ENCODE measurements around the gene YY1.

DNA sequence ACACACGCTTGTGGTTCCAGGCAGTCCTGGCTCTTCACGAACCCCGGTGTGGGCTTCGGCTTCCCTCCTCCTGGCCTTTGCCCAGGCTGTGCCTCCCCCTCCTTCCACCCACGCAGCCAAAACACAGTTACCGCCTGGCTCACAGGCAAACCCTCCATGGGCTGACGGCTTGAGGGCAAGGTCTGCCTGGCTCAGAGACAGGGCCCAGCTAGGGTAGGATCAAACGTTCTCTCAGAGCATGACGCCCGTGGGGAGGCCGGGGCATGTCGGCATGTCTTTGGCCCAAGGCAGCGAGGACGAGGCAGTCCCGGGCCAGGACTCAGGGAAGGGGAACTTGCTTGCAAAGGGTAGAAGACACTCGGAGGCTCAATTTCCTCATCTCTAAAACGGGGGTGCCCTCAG is 86.3 kb downstream of the YY1 start:
- TF ChIP-seq, protein P1, sequence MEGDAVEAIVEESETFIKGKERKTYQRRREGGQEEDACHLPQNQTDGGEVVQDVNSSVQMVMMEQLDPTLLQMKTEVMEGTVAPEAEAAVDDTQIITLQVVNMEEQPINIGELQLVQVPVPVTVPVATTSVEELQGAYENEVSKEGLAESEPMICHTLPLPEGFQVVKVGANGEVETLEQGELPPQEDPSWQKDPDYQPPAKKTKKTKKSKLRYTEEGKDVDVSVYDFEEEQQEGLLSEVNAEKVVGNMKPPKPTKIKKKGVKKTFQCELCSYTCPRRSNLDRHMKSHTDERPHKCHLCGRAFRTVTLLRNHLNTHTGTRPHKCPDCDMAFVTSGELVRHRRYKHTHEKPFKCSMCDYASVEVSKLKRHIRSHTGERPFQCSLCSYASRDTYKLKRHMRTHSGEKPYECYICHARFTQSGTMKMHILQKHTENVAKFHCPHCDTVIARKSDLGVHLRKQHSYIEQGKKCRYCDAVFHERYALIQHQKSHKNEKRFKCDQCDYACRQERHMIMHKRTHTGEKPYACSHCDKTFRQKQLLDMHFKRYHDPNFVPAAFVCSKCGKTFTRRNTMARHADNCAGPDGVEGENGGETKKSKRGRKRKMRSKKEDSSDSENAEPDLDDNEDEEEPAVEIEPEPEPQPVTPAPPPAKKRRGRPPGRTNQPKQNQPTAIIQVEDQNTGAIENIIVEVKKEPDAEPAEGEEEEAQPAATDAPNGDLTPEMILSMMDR (IDR thresholded peaks at IDR 0.05) = no peak
- no peak for TF ChIP-seq POLR2A (IDR thresholded peaks at IDR 0.05)

Measured in esophagus squamous epithelium (tissue), 4 donors.